Amygdala (tissue), 56 donors: ENCODE measurements around the gene HERC5.
"Not testable (repeated sequence)": the region's sequence is repeated elsewhere in the genome, so short reads cannot be mapped to it uniquely, and the experiment has no call there.

ENCODE experiments used
- DNase-seq, 56 donors: peaks; one replicate each; lab custom pipeline; 2025; lab: John Stamatoyannopoulos, UW

The HERC5 gene

GRCh38 chr4:88456670-88457306, at the start of gene HERC5:
HERC5 (plus strand) TSS chr4:88457119; CDS start chr4:88457270, 151 bp downstream.
- peak; percentile 18 to 92 (median 72) for DNase-seq

DNA sequence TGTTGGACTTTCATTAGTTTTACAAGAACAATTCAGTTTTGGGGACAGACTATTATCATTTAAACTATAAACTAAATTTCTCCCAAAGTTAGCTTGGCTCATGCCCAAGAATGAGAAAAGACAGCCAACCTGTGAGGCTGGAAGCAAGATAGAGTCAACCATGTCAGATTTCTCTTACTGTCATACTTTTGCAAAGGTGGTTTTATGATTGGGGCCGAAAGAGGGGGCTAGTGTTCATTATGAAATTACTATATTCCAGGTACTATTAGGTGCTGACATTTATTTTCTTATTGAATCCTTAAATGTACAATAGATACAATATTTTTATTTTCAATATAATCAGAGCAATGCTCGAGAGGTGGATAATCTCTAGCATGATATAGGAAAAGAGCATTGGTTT, 47.7 kb upstream of the HERC5 start:
- DNase-seq = no peak

DNA sequence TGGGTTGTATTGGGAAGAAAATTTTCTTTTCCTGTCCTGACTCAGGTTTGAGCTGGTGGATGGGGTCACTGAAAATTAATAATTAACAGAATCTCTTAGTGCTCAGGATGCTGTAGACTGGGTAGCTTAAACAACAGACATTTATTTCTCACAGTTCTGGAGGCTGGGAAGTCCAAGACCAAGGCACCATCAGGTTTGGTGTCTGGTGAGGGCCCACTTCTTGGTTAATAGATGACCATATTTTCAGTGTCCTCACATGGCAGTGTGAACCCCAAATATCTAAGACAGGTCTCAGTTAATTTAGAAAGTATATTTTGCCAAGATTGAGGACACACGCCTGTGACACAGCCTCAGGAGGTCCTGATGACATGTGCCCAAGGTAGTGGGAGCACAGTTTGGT, 47.1 kb upstream of the HERC5 start:
- DNase-seq = no peak

- DNase-seq = no peak
Observed at GRCh38 chr4:88411491-88412096, 45.3 kb upstream of the HERC5 start.

- DNase-seq = no peak
Observed at GRCh38 chr4:88413801-88414200, 43.1 kb upstream of the HERC5 start.

DNA sequence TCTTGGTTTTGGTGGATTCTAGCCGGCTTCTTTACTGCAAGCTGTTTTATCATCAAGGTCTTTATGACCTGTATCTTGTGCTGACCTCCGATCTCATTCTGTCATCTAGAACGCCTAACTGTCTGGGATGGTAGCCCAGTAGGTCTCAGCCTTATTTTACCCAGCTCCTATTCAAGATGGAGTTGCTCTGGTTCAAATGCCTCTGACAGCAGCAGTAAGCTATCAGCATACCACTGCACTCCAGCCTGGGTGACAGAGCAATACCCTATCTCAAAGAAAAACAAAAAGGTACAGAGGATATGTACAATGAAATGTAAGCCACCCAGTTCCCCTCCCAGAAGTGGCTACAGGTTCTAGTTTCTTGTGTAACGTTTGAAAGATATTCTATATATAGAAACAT, 42.2 kb upstream of the HERC5 start:
- DNase-seq = no peak

DNA sequence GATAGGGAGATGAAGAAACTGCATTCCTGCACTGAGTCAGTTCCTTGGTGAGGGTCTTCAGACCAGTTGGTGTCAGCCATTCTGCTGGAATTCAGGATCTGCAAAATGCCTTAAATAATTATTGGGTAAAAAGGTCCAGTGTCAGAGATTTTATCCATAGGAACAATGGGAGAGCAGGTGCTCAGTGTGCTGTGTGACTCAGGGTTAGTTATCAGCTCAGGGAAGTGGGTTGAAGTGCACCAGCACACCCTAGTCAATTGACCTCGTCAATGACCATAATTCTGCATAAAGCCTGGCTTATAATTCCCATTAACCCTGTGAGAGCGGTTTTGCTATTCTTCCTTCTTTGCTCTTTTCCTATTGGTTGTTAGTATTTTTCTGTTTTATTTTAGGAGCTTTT, 40.9 kb upstream of the HERC5 start:
- no peak for DNase-seq

DNA sequence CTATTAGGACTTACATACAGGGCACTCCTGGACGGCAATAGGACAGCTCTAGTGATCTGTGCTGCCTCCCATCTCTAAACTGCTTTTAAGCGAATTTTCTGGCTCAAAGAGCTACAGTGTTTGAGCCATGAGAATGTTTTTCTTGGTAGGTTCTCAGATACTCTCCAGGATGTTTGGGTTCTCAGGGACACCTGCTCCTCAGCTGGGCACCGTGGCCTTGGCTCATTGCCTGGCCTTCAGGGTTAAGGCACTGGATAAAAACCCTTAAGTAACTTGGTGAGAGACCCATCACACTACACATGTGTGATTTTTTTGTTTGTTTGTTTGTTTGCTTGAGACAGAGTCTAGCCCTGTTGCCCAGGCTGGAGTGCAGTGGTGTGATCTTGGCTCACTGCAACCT, 38.5 kb upstream of the HERC5 start:
- DNase-seq = no peak

DNA sequence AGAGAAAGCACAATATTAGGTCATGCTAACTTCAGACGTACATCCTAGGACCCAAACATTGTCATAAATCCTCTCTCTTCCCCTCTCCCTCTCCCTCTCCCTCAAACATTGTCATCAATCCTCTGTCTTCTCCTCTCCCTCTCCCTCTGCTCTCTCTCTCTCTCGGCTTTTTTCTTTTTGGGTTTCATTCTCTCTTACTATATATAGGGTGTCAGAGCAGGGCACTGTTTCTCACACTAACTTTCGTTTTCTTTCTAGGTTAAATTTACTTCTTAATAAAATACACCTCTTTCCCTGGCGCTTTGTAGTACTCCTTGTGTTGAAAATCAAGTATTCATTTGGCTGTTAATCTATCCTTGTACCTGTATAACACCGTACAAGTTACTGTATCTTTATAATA, 37.0 kb upstream of the HERC5 start:
- no peak for DNase-seq

- DNase-seq = no peak
Observed at GRCh38 chr4:88420844-88421243, 36.1 kb upstream of the HERC5 start.

DNA sequence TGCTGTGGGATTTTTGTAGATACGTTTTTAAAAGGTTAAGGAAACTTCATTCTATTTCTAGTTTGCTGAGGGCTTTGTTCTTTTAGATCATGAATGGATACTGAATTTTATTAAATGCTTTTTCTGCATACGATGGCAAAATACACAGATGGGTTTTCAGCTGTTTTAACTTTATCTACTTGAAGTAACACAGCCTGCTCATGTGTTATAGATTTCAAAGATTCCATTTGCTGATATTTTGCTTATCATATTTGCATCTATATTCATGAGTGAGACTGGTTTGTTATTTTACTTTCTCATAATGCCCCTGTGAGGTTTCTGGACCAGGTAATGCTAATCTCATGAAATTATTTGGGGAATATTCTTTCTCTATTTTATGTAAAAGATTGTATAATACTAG, 34.5 kb upstream of the HERC5 start:
- DNase-seq = no peak

GRCh38 chr4:88429401-88429800, 27.5 kb upstream of the HERC5 start:
- DNase-seq = no peak

GRCh38 chr4:88435987-88436693, 20.8 kb upstream of the HERC5 start:
- no peak for DNase-seq

DNA sequence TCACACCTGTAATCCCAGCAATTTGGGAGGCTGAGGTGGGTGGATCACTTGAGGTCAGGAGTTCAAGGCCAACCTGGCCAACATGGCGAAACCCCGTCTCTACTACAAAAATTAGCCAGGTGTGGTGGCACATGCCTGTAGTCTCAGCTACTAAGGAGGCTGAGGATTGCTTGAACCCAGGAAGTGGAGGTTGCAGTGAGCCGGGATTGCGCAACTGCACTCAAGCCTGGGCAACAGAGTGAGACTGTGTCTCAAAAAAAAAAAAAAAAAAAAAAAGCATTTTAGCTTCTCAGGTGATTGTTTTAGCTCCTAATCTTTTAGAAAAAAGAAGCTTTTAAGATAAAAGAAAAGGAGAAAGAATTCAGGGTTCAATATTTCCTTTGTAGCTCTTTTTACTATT, 19.0 kb upstream of the HERC5 start:
- not testable (repeated sequence) for DNase-seq

GRCh38 chr4:88439161-88439760, 17.7 kb upstream of the HERC5 start:
- no peak for DNase-seq

DNA sequence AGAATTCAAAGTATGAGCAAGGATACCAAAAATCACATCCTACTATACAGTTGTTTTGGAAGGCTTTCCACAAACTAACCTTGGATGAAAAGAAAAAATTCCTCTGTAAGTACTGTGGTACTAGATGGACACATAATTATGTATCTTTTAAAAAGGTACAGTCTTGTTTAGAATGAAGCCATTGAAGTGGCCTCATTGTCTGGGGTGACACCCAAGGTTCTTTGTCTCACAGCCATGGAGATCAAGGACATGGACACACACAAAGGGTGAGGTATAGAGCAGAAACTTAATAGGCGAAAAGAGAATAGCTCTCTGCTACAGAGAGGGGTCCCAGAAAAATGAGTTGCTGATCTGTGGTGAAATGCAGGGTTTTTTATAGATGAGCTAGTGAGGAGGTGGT, 16.8 kb upstream of the HERC5 start:
- DNase-seq = no peak

- no peak for DNase-seq
Observed at GRCh38 chr4:88441696-88442095, 15.2 kb upstream of the HERC5 start.

DNA sequence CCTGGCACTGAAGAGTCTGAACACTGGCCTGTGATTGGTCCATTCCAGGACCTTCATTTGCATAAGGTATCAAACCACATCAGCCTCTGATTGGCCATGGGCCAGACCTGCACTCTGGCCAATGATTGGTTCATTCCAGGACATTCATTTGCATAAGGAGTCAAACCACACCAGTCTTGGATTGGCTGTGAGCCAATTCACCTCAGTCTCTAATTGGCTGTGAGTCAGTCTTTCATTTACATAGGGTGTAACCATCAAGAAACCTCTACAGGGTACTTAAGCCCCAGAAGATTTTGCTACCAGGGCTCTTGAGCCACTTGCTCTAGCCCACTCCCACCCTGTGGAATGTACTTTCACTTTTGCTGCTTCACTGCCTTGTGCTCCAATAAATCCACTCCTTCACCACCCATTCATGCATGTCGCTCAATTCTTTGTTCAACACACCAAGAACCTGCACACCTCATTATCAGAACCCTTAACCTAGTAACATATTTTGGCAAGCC, 14.2 kb upstream of the HERC5 start:
- peak in 1 of 56 donors; percentile 61 for DNase-seq

GRCh38 chr4:88443486-88443885, 13.4 kb upstream of the HERC5 start:
- DNase-seq = no peak

DNA sequence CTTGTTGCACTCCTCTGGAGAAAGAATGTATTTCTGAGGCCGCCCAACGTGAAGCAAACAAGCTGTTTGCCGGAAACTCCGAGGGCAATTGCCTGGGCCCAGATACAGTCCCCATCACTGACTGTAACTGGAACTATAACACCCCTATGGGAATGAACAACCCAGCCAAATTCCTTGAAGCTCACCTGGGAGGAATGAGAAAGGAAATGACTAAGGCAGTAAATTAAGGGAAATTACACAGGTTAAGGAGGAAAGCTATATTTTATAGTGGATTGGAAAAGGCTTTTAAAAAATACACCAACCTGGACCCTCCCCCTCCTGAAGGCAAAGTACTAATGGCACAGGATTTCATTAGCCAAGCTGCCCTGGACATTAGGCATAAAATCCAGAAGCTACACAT, 11.7 kb upstream of the HERC5 start:
- DNase-seq = no peak

- DNase-seq = no peak
Observed at GRCh38 chr4:88446124-88446523, 10.8 kb upstream of the HERC5 start.
